B cell (primary cell): ENCODE results near the gene DOK7. TPM values are rescaled to one million over a fixed set of nuclear protein-coding genes. Genes with fewer than 3 reads are reported as not detected.

Source experiments
- ATAC-seq: fragments of 200-7000 bp; cut with Tn5 transposase; one replicate; pipeline ENCODE4 v1.10.0; 2021; ENCODE audit warnings: low read depth, mild to moderate bottlenecking, moderate number of reproducible peaks, moderate library complexity
- CTCF ChIA-PET: fragments of 350-600 bp; sonication (Branson Sonifier 250); formaldehyde crosslinking; loops from one replicate; lab custom pipeline; 2021; ENCODE audit warnings: antibody characterized with exemption, inconsistent platforms; lab: Charles Lee
- POLR2A ChIA-PET: fragments of 350-600 bp; sonication (Branson Sonifier 250); formaldehyde crosslinking; loops from one replicate; lab custom pipeline; 2021; ENCODE audit warnings: antibody characterized with exemption; lab: Charles Lee
- DNase-seq: peaks from one replicate; pipeline ENCODE4 v3.0.0; 2013
- H2AFZ ChIP-seq: 2 replicates; pipeline ENCODE4 v1.6.1; 2012; ENCODE audit warnings: mild to moderate bottlenecking, low read depth, low read length; ENCODE audit not compliant: insufficient read depth, poor library complexity, severe bottlenecking
- H3K27ac ChIP-seq, 2 donors: 1 replicate in 1 of 2; 2 replicates in 1 of 2; pipeline ENCODE4 v1.5.1; 2012 to 2013; ENCODE audit warnings: low read length in 2 of 2, mild to moderate bottlenecking in 2 of 2, moderate library complexity in 1 of 2
- H3K27me3 ChIP-seq, 4 experiments: fragments of 200-600 bp in 1 of 4; sonication (generic) in 1 of 4; replicated peaks in 1 of 4; 1 replicate in 2 of 4; 2 replicates in 2 of 4; pipeline versions ENCODE4 v1.6.1 to v1.7.0; 2013 to 2016; ENCODE audit warnings: low read length in 3 of 4, mild to moderate bottlenecking in 2 of 4, mixed read lengths in 1 of 4, moderate library complexity in 1 of 4; ENCODE audit not compliant: insufficient read depth in 4 of 4, control insufficient read depth in 3 of 4; ENCODE audit errors: control extremely low read depth in 1 of 4
- H3K36me3 ChIP-seq, 2 experiments: replicated peaks in 1 of 2; 1 replicate in 1 of 2; 2 replicates in 1 of 2; pipeline versions ENCODE4 v1.6.1 to v1.7.1; 2013; ENCODE audit warnings: low read length in 1 of 2; ENCODE audit not compliant: insufficient read depth in 2 of 2, control insufficient read depth in 1 of 2; ENCODE audit errors: control extremely low read depth in 1 of 2, extremely low read depth in 1 of 2
- H3K4me1 ChIP-seq, 2 donors: fragments of 200-600 bp in 1 of 2; sonication (generic) in 1 of 2; 1 replicate in 1 of 2; 2 replicates in 1 of 2; pipeline versions ENCODE4 v1.5.1 to v1.6.1; 2013 to 2017; ENCODE audit warnings: low read length in 2 of 2; ENCODE audit not compliant: control insufficient read depth in 2 of 2, insufficient read depth in 2 of 2
- H3K4me2 ChIP-seq: replicated peaks from 2 replicates; pipeline ENCODE3; 2012; ENCODE audit warnings: mild to moderate bottlenecking, low read depth, low read length; ENCODE audit not compliant: poor library complexity, severe bottlenecking
- H3K4me3 ChIP-seq, 5 experiments: fragments of 200-600 bp in 1 of 5; sonication (generic) in 1 of 5; 1 replicate in 3 of 5; 2 replicates in 2 of 5; pipeline versions ENCODE4 v1.5.1 to v1.7.0; 2011 to 2016; ENCODE audit warnings: low read length in 4 of 5, mild to moderate bottlenecking in 4 of 5, low read depth in 2 of 5, control low read depth in 1 of 5, moderate library complexity in 1 of 5; ENCODE audit not compliant: insufficient read depth in 1 of 5; ENCODE audit errors: control extremely low read depth in 1 of 5, extremely low read depth in 1 of 5
- H3K79me2 ChIP-seq: fragments of 200-600 bp; sonication (generic); one replicate; pipeline ENCODE4 v1.6.0; 2016; ENCODE audit warnings: low read length; ENCODE audit not compliant: control insufficient read depth, insufficient read depth
- H3K9ac ChIP-seq: fragments of 200-600 bp; sonication (generic); 2 replicates; pipeline ENCODE4 v1.6.1; 2017; ENCODE audit warnings: mild to moderate bottlenecking, low read length, moderate library complexity
- H3K9me3 ChIP-seq, 3 donors: one replicate each; pipeline versions ENCODE4 v1.6.1 to v1.7.1; 2013; ENCODE audit warnings: low read length in 2 of 3; ENCODE audit not compliant: control insufficient read depth in 2 of 3, insufficient read depth in 1 of 3; ENCODE audit errors: control extremely low read depth in 1 of 3
- H4K20me1 ChIP-seq: 2 replicates; pipeline ENCODE4 v1.6.0; 2012; ENCODE audit warnings: mild to moderate bottlenecking, low read length; ENCODE audit not compliant: insufficient read depth, control insufficient read depth, poor library complexity, severe bottlenecking
- H3K27ac Mint-ChIP-seq: one replicate; pipeline ENCODE4 v1.8.0; 2021; ENCODE audit warnings: mixed read lengths
- H3K27me3 Mint-ChIP-seq: one replicate; pipeline ENCODE4 v1.8.0; 2021; ENCODE audit warnings: mixed read lengths
- H3K4me1 Mint-ChIP-seq: one replicate; pipeline ENCODE4 v1.8.0; 2021; ENCODE audit warnings: mixed read lengths
- H3K4me3 Mint-ChIP-seq: one replicate; pipeline ENCODE4 v1.8.0; 2021; ENCODE audit warnings: mixed read lengths
- H3K9me3 Mint-ChIP-seq: one replicate; pipeline ENCODE4 v1.8.0; 2022; ENCODE audit warnings: mixed read lengths; ENCODE audit not compliant: insufficient read depth
- CTCF ChIP-seq: fragments of 200-600 bp; IDR thresholded peaks from one replicate; pipeline ENCODE4 v1.8.0; 2022; ENCODE audit warnings: antibody characterized with exemption, mild to moderate bottlenecking
- EZH2 ChIP-seq: IDR thresholded peaks from 2 replicates; pipeline ENCODE4 v1.6.1; 2012; ENCODE audit warnings: borderline replicate concordance, low read depth, mild to moderate bottlenecking, moderate library complexity, low read length; ENCODE audit not compliant: insufficient read depth, poor library complexity, severe bottlenecking
- WGBS: methylation state at CpG from one replicate; pipeline ENCODE4 v1.1.5; 2013; ENCODE audit warnings: missing lambda C conversion rate; ENCODE audit not compliant: insufficient coverage; 5-methylcytosine and 5-hydroxymethylcytosine counted together
- intact Hi-C: fragments of 100-400 bp; cut with micrococcal nuclease; formaldehyde crosslinking; loops from one replicate; pipeline ENCODE4 v1.10.0; 2022
- polyA plus RNA-seq: library from polyadenylated mRNA; depleted of rRNA; stranded (reverse); fragments of >200 nt; gene quantifications from 2 replicates; pipeline ENCODE4 v1.2.3, GENCODE V29; 2012
- total RNA-seq, 2 donors: library from RNA; stranded (reverse); fragments of 120-200 nt in 1 of 2; gene quantifications; 1 replicate in 1 of 2; 2 replicates in 1 of 2; pipeline versions ENCODE4 v1.2.3 to v1.2.4, GENCODE V29; 2013 to 2022

DOK7 gene
- total and polyA plus RNA-seq, 2 donors (not counting 1 experiment from before 2014, with no cell fraction given) = 24.1 to 24.8 TPM

- Mint-ChIP-seq H3K4me3 (peak overlapping the region; percentile 54), H3K27ac (no peak overlapping the region), H3K4me1 (no peaks in the 10 kb centered on the region), H3K27me3 (peaks cover 32% of the 10 kb centered on the region), H3K9me3 (no peaks in the 10 kb centered on the region)
- Histone ChIP-seq H3K9ac (no peak overlapping the region), H3K4me1 (peaks cover 0 to 18% of the 10 kb centered on the region in 2 donors), H3K36me3 (no peaks in the 10 kb centered on the region), H3K9me3 (peaks cover 0 to 18% (median 0%) of the 10 kb centered on the region in 3 donors), H2AFZ (no peak overlapping the region), H3K27me3 (peaks cover 0 to 41% (median 10%) of the 10 kb centered on the region in 4 experiments), H4K20me1 (no peaks in the 10 kb centered on the region), H3K4me2 (peak overlapping the region; percentile 66), H3K27ac (no peak overlapping the region), H3K79me2 (no peaks in the 10 kb centered on the region), H3K4me3 (no peak overlapping the region)
- intact Hi-C loops = no loop called here
- ChIA-PET POLR2A (no interaction called here), CTCF (interaction anchor here (0.9 kb wide), 1 partner anchor 18 kb away, joined by 4 read pairs; no protein-coding TSS in a partner anchor)
- DNase-seq (no peak), ATAC-seq (no peak)
- no peak for TF ChIP-seq CTCF
- TF ChIP-seq EZH2 = no peak
- 89% methylated on average over 10 of the region's 10 CpGs for WGBS
Measured at GRCh38 chr4:3462321-3462789, 751 bp upstream of the DOK7 start.

- H3K4me3 ChIP-seq = no peak overlapping the region
- peaks cover 0 to 18% of the 10 kb centered on the region in 2 donors for H3K4me1 ChIP-seq
- peaks cover 0 to 41% (median 10%) of the 10 kb centered on the region in 4 experiments for H3K27me3 ChIP-seq
- no peaks in the 10 kb centered on the region for H3K4me1 Mint-ChIP-seq
- peak overlapping the region; percentile 66 for H3K4me2 ChIP-seq
- H3K9ac ChIP-seq = no peak overlapping the region
- WGBS = 47% methylated on average over 42 of the region's 43 CpGs
- TF ChIP-seq CTCF (no peak), EZH2 (no peak)
- no peaks in the 10 kb centered on the region for H4K20me1 ChIP-seq
- no peaks in the 10 kb centered on the region for H3K36me3 ChIP-seq
- H2AFZ ChIP-seq = no peak overlapping the region
- peak overlapping the region; percentile 10 for H3K4me3 Mint-ChIP-seq
- no peak overlapping the region for H3K27ac ChIP-seq
- H3K9me3 ChIP-seq = peaks cover 0 to 25% (median 0%) of the 10 kb centered on the region in 3 donors
- no peak overlapping the region for H3K27ac Mint-ChIP-seq
- DNase-seq (no peak), ATAC-seq (no peak)
- peaks cover 28% of the 10 kb centered on the region for H3K27me3 Mint-ChIP-seq
- no peaks in the 10 kb centered on the region for H3K79me2 ChIP-seq
- no peaks in the 10 kb centered on the region for H3K9me3 Mint-ChIP-seq
- POLR2A ChIA-PET = no interaction called here
- CTCF ChIA-PET = no interaction called here
- intact Hi-C loops = no loop called here
Measured at GRCh38 chr4:3463556-3464348, 646 bp downstream of the DOK7 start.
